Measurements from ENCODE around the gene RAC2. TPM values are rescaled to one million over a fixed set of nuclear protein-coding genes. Genes with fewer than 3 reads are reported as not detected.

The RAC2 gene
- total RNA-seq, 5 donors from 2014 or later (not counting 1 experiment from before 2014, with no cell fraction given) = 353 to 413 (median 385) TPM

- ChIA-PET POLR2A (no interaction called here), CTCF (interaction anchor here (0.6 to 1.4 kb wide), 3 partner anchors 28 to 417 kb away, joined by 3 to 5 read pairs (median 4); no protein-coding TSS in a partner anchor)
- peak in 3 of 4 experiments; percentile 8 to 25 (median 17) for ATAC-seq (replicated peaks in 1 of 4)
- Histone ChIP-seq H3K4me3 (ENCODE audit: control insufficient read depth in 1 of 2, extremely low read depth in 1 of 2, low read length in 1 of 2) (peak overlapping the region; percentile 68 to 80), H3K9me3 (no peaks in the 10 kb centered on the region), H3K27ac (ENCODE audit: low read length) (peak overlapping the region; percentile 83), H3K27me3 (replicated peaks in 1 of 2; ENCODE audit: control insufficient read depth in 2 of 2, extremely low read depth in 1 of 2, insufficient read depth in 2 of 2, low read length in 1 of 2) (no peaks in the 10 kb centered on the region), H3K36me3 (ENCODE audit: control insufficient read depth in 2 of 2, extremely low read depth in 1 of 2, insufficient read depth in 1 of 2, low read length in 1 of 2) (no peaks in the 10 kb centered on the region), H3K4me1 (ENCODE audit: control insufficient read depth in 1 of 2, extremely low read depth in 1 of 2, insufficient read depth in 2 of 2, low read length in 2 of 2) (peaks cover 8 to 16% of the 10 kb centered on the region in 2 experiments)
- H3K4me1 Mint-ChIP-seq = peaks cover 28 to 31% (median 29%) of the 10 kb centered on the region in 3 donors
- no peaks in the 10 kb centered on the region for H3K27me3 Mint-ChIP-seq
- no peaks in the 10 kb centered on the region for H3K36me3 Mint-ChIP-seq
- peak overlapping the region; percentile 93 to 94 for H3K27ac Mint-ChIP-seq
- 55% methylated on average over 18 of the region's 18 CpGs for WGBS (ENCODE audit: insufficient coverage)
- H3K4me3 Mint-ChIP-seq = peak overlapping the region; percentile 84 to 88 (median 87)
- H3K9me3 Mint-ChIP-seq = no peaks in the 10 kb centered on the region
- DNase-seq = peak in 3 of 35 experiments; percentile 7 to 28 (median 16)
Measured at GRCh38 chr22:37266581-37267134, 22.6 kb upstream of the RAC2 start.

- POLR2A ChIA-PET = no interaction called here
- H3K4me3 ChIP-seq (ENCODE audit: control insufficient read depth in 1 of 2, extremely low read depth in 1 of 2, low read length in 1 of 2) = no peak overlapping the region
- DNase-seq (no peak), ATAC-seq (replicated peaks in 1 of 4) (no peak)
- Mint-ChIP-seq H3K4me3 (no peak overlapping the region), H3K27ac (no peak overlapping the region), H3K4me1 (peaks cover 31 to 39% (median 33%) of the 10 kb centered on the region in 3 donors), H3K9me3 (no peaks in the 10 kb centered on the region), H3K27me3 (peaks cover 0 to 1% of the 10 kb centered on the region in 2 donors), H3K36me3 (no peaks in the 10 kb centered on the region)
- H3K27ac ChIP-seq (ENCODE audit: low read length) = no peak overlapping the region
- H3K4me1 ChIP-seq (ENCODE audit: control insufficient read depth in 1 of 2, extremely low read depth in 1 of 2, insufficient read depth in 2 of 2, low read length in 2 of 2) = peaks cover 0 to 35% of the 10 kb centered on the region in 2 experiments
- H3K27me3 ChIP-seq (replicated peaks in 1 of 2; ENCODE audit: control insufficient read depth in 2 of 2, extremely low read depth in 1 of 2, insufficient read depth in 2 of 2, low read length in 1 of 2) = no peaks in the 10 kb centered on the region
- CTCF ChIA-PET = interaction anchor here (0.5 to 1.8 kb wide), 2 partner anchors 22 to 308 kb away, joined by 5 to 7 read pairs; no protein-coding TSS in a partner anchor
- no peaks in the 10 kb centered on the region for H3K36me3 ChIP-seq (ENCODE audit: control insufficient read depth in 2 of 2, extremely low read depth in 1 of 2, insufficient read depth in 1 of 2, low read length in 1 of 2)
- no peaks in the 10 kb centered on the region for H3K9me3 ChIP-seq
- 81% methylated on average over 6 of the region's 10 CpGs for WGBS (ENCODE audit: insufficient coverage)
Measured at GRCh38 chr22:37263966-37264887, 20.2 kb upstream of the RAC2 start.

- H3K36me3 Mint-ChIP-seq = no peaks in the 10 kb centered on the region
- DNase-seq (no peak), ATAC-seq (replicated peaks in 1 of 4) (no peak)
- peak overlapping the region in 1 of 2 donors; percentile 43 for H3K27ac Mint-ChIP-seq
- no peak overlapping the region for H3K4me3 ChIP-seq (ENCODE audit: control insufficient read depth in 1 of 2, extremely low read depth in 1 of 2, low read length in 1 of 2)
- H3K4me1 ChIP-seq (ENCODE audit: control insufficient read depth in 1 of 2, extremely low read depth in 1 of 2, insufficient read depth in 2 of 2, low read length in 2 of 2) = peaks cover 2 to 33% of the 10 kb centered on the region in 2 experiments
- H3K27me3 ChIP-seq (replicated peaks in 1 of 2; ENCODE audit: control insufficient read depth in 2 of 2, extremely low read depth in 1 of 2, insufficient read depth in 2 of 2, low read length in 1 of 2) = no peaks in the 10 kb centered on the region
- ChIA-PET CTCF (interaction anchor here (0.6 to 4.7 kb wide), 4 partner anchors 14 to 126 kb away, joined by 3 to 63 read pairs (median 20); partner anchors contain the start of gene RAC2 (in 1 of the 2)), POLR2A (no interaction called here)
- peaks cover 0 to 1% of the 10 kb centered on the region in 2 donors for H3K27me3 Mint-ChIP-seq
- peaks cover 27 to 35% (median 27%) of the 10 kb centered on the region in 3 donors for H3K4me1 Mint-ChIP-seq
- no peak overlapping the region for H3K4me3 Mint-ChIP-seq
- no peaks in the 10 kb centered on the region for H3K9me3 ChIP-seq
- 40% methylated on average over 1 of the region's 5 CpGs for WGBS (ENCODE audit: insufficient coverage)
- no peaks in the 10 kb centered on the region for H3K9me3 Mint-ChIP-seq
- H3K36me3 ChIP-seq (ENCODE audit: control insufficient read depth in 2 of 2, extremely low read depth in 1 of 2, insufficient read depth in 1 of 2, low read length in 1 of 2) = no peaks in the 10 kb centered on the region
- H3K27ac ChIP-seq (ENCODE audit: low read length) = no peak overlapping the region
Measured at GRCh38 chr22:37262346-37262745, 18.3 kb upstream of the RAC2 start.

- Mint-ChIP-seq H3K4me3 (peak overlapping the region in 1 of 3 donors; percentile 5), H3K4me1 (peaks cover 18 to 25% (median 18%) of the 10 kb centered on the region in 3 donors), H3K27me3 (peaks cover 0 to 1% of the 10 kb centered on the region in 2 donors), H3K36me3 (no peaks in the 10 kb centered on the region), H3K9me3 (no peaks in the 10 kb centered on the region), H3K27ac (peak overlapping the region; percentile 50 to 53)
- no peak overlapping the region for H3K4me3 ChIP-seq (ENCODE audit: control insufficient read depth in 1 of 2, extremely low read depth in 1 of 2, low read length in 1 of 2)
- ChIA-PET CTCF (interaction anchor here (0.8 to 4.7 kb wide), 13 partner anchors 13 to 306 kb away, joined by 3 to 63 read pairs (median 4); partner anchors contain the start of gene RAC2 (in 1 of the 2)), POLR2A (no interaction called here)
- peaks cover 0 to 3% of the 10 kb centered on the region in 2 experiments for H3K27me3 ChIP-seq (replicated peaks in 1 of 2; ENCODE audit: control insufficient read depth in 2 of 2, extremely low read depth in 1 of 2, insufficient read depth in 2 of 2, low read length in 1 of 2)
- H3K36me3 ChIP-seq (ENCODE audit: control insufficient read depth in 2 of 2, extremely low read depth in 1 of 2, insufficient read depth in 1 of 2, low read length in 1 of 2) = no peaks in the 10 kb centered on the region
- no peaks in the 10 kb centered on the region for H3K9me3 ChIP-seq
- DNase-seq (peak in 30 of 35 experiments; percentile 31 to 79 (median 53)), ATAC-seq (replicated peaks in 1 of 4) (peak; percentile 70 to 81 (median 76))
- peaks cover 2 to 24% of the 10 kb centered on the region in 2 experiments for H3K4me1 ChIP-seq (ENCODE audit: control insufficient read depth in 1 of 2, extremely low read depth in 1 of 2, insufficient read depth in 2 of 2, low read length in 2 of 2)
- 26% methylated on average over 13 of the region's 14 CpGs for WGBS (ENCODE audit: insufficient coverage)
- H3K27ac ChIP-seq (ENCODE audit: low read length) = no peak overlapping the region
Measured at GRCh38 chr22:37260901-37261336, 16.9 kb upstream of the RAC2 start.

- Histone ChIP-seq H3K4me3 (ENCODE audit: control insufficient read depth in 1 of 2, extremely low read depth in 1 of 2, low read length in 1 of 2) (no peak overlapping the region), H3K36me3 (ENCODE audit: control insufficient read depth in 2 of 2, extremely low read depth in 1 of 2, insufficient read depth in 1 of 2, low read length in 1 of 2) (no peaks in the 10 kb centered on the region), H3K9me3 (no peaks in the 10 kb centered on the region), H3K27me3 (replicated peaks in 1 of 2; ENCODE audit: control insufficient read depth in 2 of 2, extremely low read depth in 1 of 2, insufficient read depth in 2 of 2, low read length in 1 of 2) (peaks cover 0 to 3% of the 10 kb centered on the region in 2 experiments), H3K27ac (ENCODE audit: low read length) (no peak overlapping the region), H3K4me1 (ENCODE audit: control insufficient read depth in 1 of 2, extremely low read depth in 1 of 2, insufficient read depth in 2 of 2, low read length in 2 of 2) (peaks cover 2 to 24% of the 10 kb centered on the region in 2 experiments)
- ATAC-seq (replicated peaks in 1 of 4) (peak in 2 of 4 experiments; percentile 13 to 19), DNase-seq (peak in 1 of 35 experiments; percentile 15)
- H3K27ac Mint-ChIP-seq = peak overlapping the region in 1 of 2 donors; percentile 50
- ChIA-PET POLR2A (interaction anchor here in 1 of 2 donors (1.0 kb wide), 1 partner anchor 18 kb away, joined by 3 read pairs; no protein-coding TSS in a partner anchor), CTCF (interaction anchor here (0.8 to 4.7 kb wide), 13 partner anchors 16 to 307 kb away, joined by 3 to 63 read pairs (median 4); partner anchors contain the start of gene RAC2 (in 1 of the 2))
- peaks cover 0 to 1% of the 10 kb centered on the region in 2 donors for H3K27me3 Mint-ChIP-seq
- H3K4me1 Mint-ChIP-seq = peaks cover 18 to 25% (median 20%) of the 10 kb centered on the region in 3 donors
- WGBS (ENCODE audit: insufficient coverage) = 87% methylated on average over 9 of the region's 15 CpGs
- peak overlapping the region in 1 of 3 donors; percentile 55 for H3K4me3 Mint-ChIP-seq
- H3K9me3 Mint-ChIP-seq = no peaks in the 10 kb centered on the region
- H3K36me3 Mint-ChIP-seq = no peaks in the 10 kb centered on the region
Measured at GRCh38 chr22:37260155-37260795, 16.2 kb upstream of the RAC2 start.
